Skeletal muscle satellite cell (primary cell): ENCODE data around the gene SH3PXD2A.

Source experiments
- H3K27me3 ChIP-seq: 2 replicates; pipeline ENCODE4 v1.7.0; 2013; ENCODE audit warnings: low read length; ENCODE audit not compliant: control insufficient read depth, insufficient read depth
- H3K36me3 ChIP-seq: 2 replicates; pipeline ENCODE4 v1.7.0; 2013; ENCODE audit warnings: mild to moderate bottlenecking, control low read depth, low read length; ENCODE audit not compliant: insufficient read depth
- H3K4me1 ChIP-seq: 2 replicates; pipeline ENCODE4 v1.7.0; 2013; ENCODE audit warnings: low read length; ENCODE audit not compliant: control insufficient read depth, insufficient read depth
- H3K4me2 ChIP-seq: 2 replicates; pipeline ENCODE4 v1.7.0; 2013; ENCODE audit warnings: mild to moderate bottlenecking, low read length
- H3K4me3 ChIP-seq: 2 replicates; pipeline ENCODE4 v1.7.0; 2013; ENCODE audit warnings: low read length
- H3K9ac ChIP-seq: 2 replicates; pipeline ENCODE4 v1.7.0; 2013; ENCODE audit warnings: mild to moderate bottlenecking, low read depth, low read length, moderate library complexity
- H3K9me3 ChIP-seq: replicated peaks from 2 replicates; pipeline ENCODE4 v1.7.0; 2013; ENCODE audit warnings: mild to moderate bottlenecking, control low read depth, low read length

Gene SH3PXD2A

GRCh38 chr10:103854686-103855391 lies 537 bp downstream of the SH3PXD2A start:
- Histone ChIP-seq H3K4me1 (peaks cover 55% of the 10 kb centered on the region), H3K9ac (peak overlapping the region; percentile 76), H3K4me3 (peak overlapping the region; percentile 82), H3K36me3 (no peaks in the 10 kb centered on the region), H3K4me2 (peak overlapping the region; percentile 89), H3K27me3 (no peaks in the 10 kb centered on the region), H3K9me3 (no peaks in the 10 kb centered on the region)

- H3K36me3 ChIP-seq, result no peaks in the 10 kb centered on the region
- no peaks in the 10 kb centered on the region for H3K27me3 ChIP-seq
- peak overlapping the region; percentile 82 for H3K4me3 ChIP-seq
- peak overlapping the region; percentile 89 for H3K4me2 ChIP-seq
- H3K9ac ChIP-seq, result peak overlapping the region; percentile 76
- no peaks in the 10 kb centered on the region for H3K9me3 ChIP-seq
- H3K4me1 ChIP-seq, result peaks cover 61% of the 10 kb centered on the region
Measured at GRCh38 chr10:103854265-103854685, 1.1 kb downstream of the SH3PXD2A start.

GRCh38 chr10:103853428-103854264 lies 1.7 kb downstream of the SH3PXD2A start:
- Histone ChIP-seq H3K27me3 (no peaks in the 10 kb centered on the region), H3K9ac (peak overlapping the region; percentile 76), H3K36me3 (no peaks in the 10 kb centered on the region), H3K4me2 (peak overlapping the region; percentile 89), H3K4me1 (peaks cover 67% of the 10 kb centered on the region), H3K9me3 (no peaks in the 10 kb centered on the region), H3K4me3 (peak overlapping the region; percentile 82)

- Histone ChIP-seq H3K36me3 (no peaks in the 10 kb centered on the region), H3K4me2 (peak overlapping the region; percentile 89), H3K9ac (peak overlapping the region; percentile 76), H3K27me3 (no peaks in the 10 kb centered on the region), H3K4me3 (peak overlapping the region; percentile 82), H3K9me3 (no peaks in the 10 kb centered on the region), H3K4me1 (peaks cover 74% of the 10 kb centered on the region)
Measured at GRCh38 chr10:103852856-103853255, 2.5 kb downstream of the SH3PXD2A start.

- Histone ChIP-seq H3K36me3 (no peaks in the 10 kb centered on the region), H3K9me3 (no peaks in the 10 kb centered on the region), H3K4me1 (peaks cover 74% of the 10 kb centered on the region), H3K4me2 (peak overlapping the region; percentile 89), H3K4me3 (peak overlapping the region; percentile 82), H3K27me3 (no peaks in the 10 kb centered on the region), H3K9ac (peak overlapping the region; percentile 76)
Measured at GRCh38 chr10:103852189-103852711, 3.1 kb downstream of the SH3PXD2A start.

GRCh38 chr10:103851261-103851660 lies 4.1 kb downstream of the SH3PXD2A start:
- Histone ChIP-seq H3K27me3 (no peaks in the 10 kb centered on the region), H3K9me3 (no peaks in the 10 kb centered on the region), H3K36me3 (no peaks in the 10 kb centered on the region), H3K4me3 (no peak overlapping the region), H3K4me1 (peaks cover 74% of the 10 kb centered on the region), H3K9ac (peak overlapping the region; percentile 76), H3K4me2 (peak overlapping the region; percentile 31)

GRCh38 chr10:103850572-103850895 lies 4.8 kb downstream of the SH3PXD2A start:
- Histone ChIP-seq H3K9ac (peak overlapping the region; percentile 76), H3K4me2 (peak overlapping the region; percentile 79), H3K4me3 (peak overlapping the region; percentile 58)

GRCh38 chr10:103849880-103850571 lies 5.3 kb downstream of the SH3PXD2A start:
- H3K4me1 ChIP-seq, result peaks cover 77% of the 10 kb centered on the region
- no peaks in the 10 kb centered on the region for H3K9me3 ChIP-seq
- peak overlapping the region; percentile 76 for H3K9ac ChIP-seq
- peak overlapping the region; percentile 58 for H3K4me3 ChIP-seq
- no peaks in the 10 kb centered on the region for H3K27me3 ChIP-seq
- H3K4me2 ChIP-seq, result peak overlapping the region; percentile 79
- H3K36me3 ChIP-seq, result no peaks in the 10 kb centered on the region

More at GRCh38 chr10:103850572-103850895, 4.8 kb downstream of the SH3PXD2A start:
- Histone ChIP-seq H3K27me3 (no peaks in the 10 kb centered on the region), H3K9me3 (no peaks in the 10 kb centered on the region), H3K36me3 (no peaks in the 10 kb centered on the region), H3K4me1 (peaks cover 77% of the 10 kb centered on the region)

- Histone ChIP-seq H3K4me3 (peak overlapping the region; percentile 58), H3K4me2 (peak overlapping the region; percentile 79), H3K27me3 (no peaks in the 10 kb centered on the region), H3K9me3 (no peaks in the 10 kb centered on the region), H3K4me1 (peaks cover 75% of the 10 kb centered on the region), H3K9ac (peak overlapping the region; percentile 76), H3K36me3 (no peaks in the 10 kb centered on the region)
Measured at GRCh38 chr10:103849212-103849877, 6.0 kb downstream of the SH3PXD2A start.

- peaks cover 75% of the 10 kb centered on the region for H3K4me1 ChIP-seq
- no peak overlapping the region for H3K4me3 ChIP-seq
- no peaks in the 10 kb centered on the region for H3K9me3 ChIP-seq
- H3K4me2 ChIP-seq, result no peak overlapping the region
- no peaks in the 10 kb centered on the region for H3K27me3 ChIP-seq
- H3K36me3 ChIP-seq, result no peaks in the 10 kb centered on the region
- no peak overlapping the region for H3K9ac ChIP-seq
Measured at GRCh38 chr10:103847909-103848468, 7.4 kb downstream of the SH3PXD2A start.
